NCI-H2196 (cell line): ENCODE results near the gene FAH.
A peak's percentile ranks its signal among the peaks of the same experiment; 100 is the strongest.
"Not testable (repeated sequence)": the region's sequence is repeated elsewhere in the genome, so short reads cannot be mapped to it uniquely, and the experiment has no call there.

Experiments used
- DNase-seq: peaks from one replicate; lab custom pipeline; 2025; ENCODE audit not compliant: unreplicated experiment; lab: John Stamatoyannopoulos, UW

Gene FAH

DNA sequence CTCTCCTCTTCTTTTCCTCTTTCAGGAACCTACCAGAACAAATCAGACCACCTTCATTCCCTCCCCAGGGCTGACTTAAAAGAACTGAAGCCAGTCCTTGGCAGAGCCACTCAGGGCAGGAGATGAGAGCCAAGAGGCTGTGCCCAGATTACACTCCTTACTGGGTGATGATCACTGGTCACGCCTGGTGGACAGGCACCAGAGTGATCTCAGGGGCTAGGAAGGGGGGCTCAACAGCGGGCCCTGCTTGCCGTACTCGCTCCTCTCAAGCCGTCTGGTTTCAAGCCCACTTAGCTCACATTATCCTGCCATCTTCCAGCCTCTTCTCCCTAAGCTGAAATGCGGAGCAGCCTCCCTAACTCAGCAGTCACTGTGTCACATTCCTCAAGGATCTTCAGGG, 1.7 kb upstream of the FAH start:
- no peak for DNase-seq

- no peak for DNase-seq
These were observed 1.2 kb upstream of the FAH start for GRCh38 chr15:80151576-80151975.

DNA sequence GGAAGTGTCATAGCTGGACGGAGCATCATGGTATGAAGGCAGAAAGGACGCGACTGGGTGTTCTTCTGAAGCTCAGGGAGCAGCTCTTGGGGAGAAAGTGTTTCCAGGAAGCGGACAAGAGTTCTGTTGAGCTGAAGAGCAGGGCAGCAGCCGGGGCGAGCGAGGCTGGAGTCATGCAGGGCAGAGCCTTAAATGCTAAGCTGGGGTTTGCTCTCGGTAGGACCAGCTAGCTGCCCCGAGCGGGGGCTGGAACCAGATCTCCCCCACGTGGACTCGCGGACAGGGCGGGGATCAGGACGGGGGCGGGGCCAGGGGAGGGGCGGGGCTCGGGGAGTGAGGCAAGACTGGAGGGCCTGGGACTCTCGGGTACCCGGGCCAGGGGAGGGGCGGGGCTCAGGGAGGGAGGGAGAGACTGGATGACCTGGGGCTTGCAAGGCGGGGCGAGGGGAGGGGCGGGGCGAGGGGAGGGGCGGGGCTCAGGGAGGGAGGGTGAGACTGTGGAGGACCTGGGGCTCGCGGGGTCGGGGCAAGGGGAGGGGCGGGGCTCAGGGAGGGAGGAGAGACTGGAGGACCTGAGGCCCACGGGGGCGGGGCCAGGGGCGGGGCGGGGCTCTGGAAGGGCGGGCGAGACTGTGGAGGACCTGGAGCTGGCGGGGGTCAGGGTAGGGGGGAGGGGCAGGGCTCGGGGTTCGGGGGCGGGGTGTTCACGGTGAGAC, 461 bp upstream of the FAH start:
- DNase-seq = peak; percentile 88

- DNase-seq = no peak
These were observed 1.1 kb downstream of the FAH start for GRCh38 chr15:80153900-80154299.

GRCh38 chr15:80154336-80154735, 1.5 kb downstream of the FAH start:
- no peak for DNase-seq

- no peak for DNase-seq
These were observed 2.2 kb downstream of the FAH start for GRCh38 chr15:80155001-80155377.

GRCh38 chr15:80155378-80156175, 2.8 kb downstream of the FAH start:
- not testable (repeated sequence) for DNase-seq

DNA sequence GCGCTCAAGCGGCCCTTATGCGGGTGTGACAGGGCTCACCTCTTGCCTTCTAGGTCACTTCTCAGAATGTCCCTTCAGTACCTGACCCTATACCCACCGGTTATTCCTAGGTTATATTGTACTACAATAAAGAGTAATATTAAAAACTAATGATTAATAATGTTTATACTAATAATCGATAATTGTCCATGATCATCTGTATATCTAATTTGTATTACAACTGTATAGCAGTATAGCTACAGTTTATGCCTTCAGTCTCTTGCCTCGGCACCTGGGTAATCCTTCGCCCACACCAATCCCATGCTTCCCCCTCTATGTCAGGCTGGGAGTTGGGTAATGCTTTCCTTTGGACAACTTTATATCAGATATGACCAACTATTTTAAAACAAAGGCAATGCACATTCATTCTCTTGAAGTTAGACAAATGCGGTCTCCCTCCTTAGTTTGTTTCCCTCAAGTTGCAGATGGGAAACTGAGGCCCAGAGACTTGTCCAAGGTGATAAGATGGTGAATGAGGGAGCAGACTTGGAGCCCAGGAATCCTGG, 3.4 kb downstream of the FAH start:
- DNase-seq = no peak

DNA sequence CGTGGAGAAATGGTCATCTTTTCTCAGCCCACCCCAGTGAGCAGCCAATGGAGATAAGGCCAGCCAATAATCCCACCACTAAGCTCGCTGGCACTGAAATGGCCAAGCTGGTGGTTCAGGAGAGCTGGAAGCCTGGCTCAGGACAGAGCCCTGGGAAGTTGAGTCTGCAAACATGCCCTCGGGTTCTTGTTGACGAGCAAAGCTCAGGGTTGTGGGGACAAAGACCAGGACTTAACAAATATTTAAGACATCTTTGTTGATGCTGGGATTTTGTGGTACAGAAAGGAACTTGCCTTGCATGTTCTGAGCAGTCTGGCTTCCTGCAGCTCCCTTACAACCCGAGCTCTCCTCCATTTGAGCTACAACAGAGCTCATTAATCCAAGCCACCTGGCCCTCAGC, 4.4 kb downstream of the FAH start:
- no peak for DNase-seq

- no peak for DNase-seq
These were observed 6.5 kb downstream of the FAH start for GRCh38 chr15:80159301-80159700.

DNA sequence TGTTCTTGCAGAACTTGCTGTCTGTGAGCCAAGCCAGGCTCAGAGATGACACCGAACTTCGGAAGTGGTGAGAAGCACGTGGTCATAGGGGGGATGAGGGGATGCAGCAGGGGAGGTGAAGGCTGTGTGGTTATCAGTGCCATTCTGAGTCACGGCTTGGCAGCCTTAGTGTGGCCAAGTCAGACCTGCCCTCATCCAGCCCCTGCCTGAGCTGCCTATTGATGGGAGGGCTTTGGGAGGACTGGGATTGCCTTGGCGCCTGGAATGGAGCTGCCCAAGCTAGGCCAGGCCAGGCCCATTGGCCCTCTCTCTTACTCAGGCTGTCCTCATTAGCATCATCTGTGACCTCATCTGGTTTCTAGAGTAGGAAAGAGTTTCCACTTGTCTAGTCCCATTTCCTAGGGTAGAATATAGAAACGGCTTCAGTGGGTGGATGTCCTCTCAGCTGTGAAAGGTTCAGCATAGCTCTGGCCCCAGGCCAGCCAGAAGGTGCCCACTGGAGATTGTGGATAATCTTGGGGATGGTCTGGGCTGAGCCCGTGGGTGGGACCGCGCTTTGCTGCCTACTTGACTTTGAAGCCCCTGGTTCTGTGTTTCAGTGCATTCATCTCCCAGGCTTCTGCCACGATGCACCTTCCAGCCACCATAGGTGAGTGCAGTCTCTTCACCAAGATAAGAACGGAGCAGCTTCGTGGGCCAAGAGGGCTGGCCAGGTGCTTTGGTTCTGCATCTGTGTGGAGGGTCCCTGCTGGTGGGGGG, 7.2 kb downstream of the FAH start:
- DNase-seq = no peak

DNA sequence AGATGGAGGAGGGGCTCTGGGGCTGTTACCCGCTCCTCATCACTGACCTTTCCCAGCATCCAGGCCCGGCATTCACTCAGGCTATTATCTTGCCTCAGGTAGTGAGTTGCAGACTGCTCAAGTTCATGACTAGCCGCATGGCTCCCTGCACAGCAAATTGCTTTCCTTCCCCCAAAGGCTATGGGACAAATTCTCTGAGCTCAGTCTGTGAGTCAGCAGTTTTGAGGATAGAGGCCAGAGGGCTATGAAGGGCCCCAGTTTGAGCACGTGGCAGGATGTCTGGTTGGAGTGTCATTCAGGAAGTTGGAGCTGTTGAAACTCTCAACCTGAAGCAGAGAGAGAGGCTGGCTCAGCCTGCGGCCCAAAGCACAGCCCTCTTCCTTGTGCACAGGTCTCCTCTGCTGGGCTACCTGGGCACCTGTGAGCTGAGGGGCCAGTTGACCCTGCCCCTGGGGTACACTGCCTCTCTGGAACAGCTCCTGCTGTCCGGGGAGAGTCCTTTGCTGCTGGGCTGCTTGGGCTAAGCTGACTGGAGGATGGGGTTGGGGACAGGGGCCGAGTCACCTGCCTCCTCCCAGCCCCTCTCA, 7.9 kb downstream of the FAH start:
- no peak for DNase-seq

DNA sequence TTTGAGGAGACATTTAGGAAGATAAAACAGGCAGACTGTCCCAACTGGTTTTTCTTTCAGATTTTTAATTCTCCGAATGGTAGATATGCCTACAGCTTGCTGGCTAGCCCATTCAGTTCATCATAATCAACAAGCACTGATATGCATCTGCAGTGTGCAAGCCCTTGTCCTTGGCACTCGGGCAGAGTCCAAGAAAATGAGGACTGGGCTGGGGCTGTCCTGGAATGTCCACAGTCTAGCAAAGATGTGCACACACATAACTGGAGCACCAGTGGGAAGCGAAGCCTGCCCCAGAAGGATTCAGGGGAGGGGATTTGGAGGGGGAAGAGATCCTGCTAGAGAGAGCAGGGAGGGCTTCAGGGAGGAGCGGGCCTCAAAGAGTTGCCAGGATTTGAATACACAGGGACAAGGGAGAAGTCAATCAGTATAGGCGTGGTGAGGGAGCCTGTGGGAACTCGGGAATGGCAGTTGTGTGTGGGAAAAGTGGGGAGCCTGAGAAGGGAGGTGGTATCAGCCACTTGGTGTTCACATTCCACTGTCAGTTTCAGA, 8.7 kb downstream of the FAH start:
- DNase-seq = no peak

DNA sequence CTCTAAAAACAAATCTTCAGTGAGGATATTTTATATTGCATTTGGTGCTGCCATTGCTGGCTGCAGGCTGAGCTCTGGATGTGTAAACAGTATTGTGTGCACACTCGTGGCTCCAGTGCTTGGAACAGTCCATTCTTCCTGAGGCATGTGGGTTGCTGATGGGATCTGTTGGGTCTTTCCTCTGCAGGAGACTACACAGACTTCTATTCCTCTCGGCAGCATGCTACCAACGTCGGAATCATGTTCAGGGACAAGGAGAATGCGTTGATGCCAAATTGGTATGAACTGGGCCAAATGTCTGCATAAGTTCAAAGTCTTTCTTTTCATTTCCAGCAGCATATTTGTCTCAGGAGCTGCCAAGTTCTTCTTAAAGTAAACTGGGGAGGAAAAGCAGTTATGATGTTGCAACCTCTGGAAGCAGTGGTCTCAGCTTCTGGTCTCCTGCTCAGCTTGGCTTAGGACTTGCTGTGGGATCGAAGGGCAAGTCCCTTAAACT, 9.3 kb downstream of the FAH start:
- no peak for DNase-seq

- DNase-seq = no peak
These were observed 10.4 kb downstream of the FAH start for GRCh38 chr15:80163217-80163616.

DNA sequence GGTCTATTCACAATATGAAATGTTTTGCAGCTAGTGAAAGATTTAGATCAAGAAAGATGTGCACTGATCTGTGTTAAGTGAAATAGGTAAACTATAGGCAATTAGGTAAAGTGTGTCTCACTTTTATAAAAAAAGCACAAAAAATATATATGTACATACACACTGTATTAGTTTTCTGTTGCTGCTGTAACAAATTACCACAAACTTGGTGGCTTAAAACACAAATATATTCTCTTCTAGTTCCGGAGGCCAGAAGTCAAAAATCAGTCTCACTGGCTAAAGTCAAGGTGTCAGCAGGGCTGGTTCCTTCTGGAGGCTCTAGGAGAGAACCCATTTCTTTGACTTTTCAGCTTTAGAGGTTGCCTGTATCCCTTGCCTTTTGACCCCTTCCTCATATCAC, 11.1 kb downstream of the FAH start:
- no peak for DNase-seq

GRCh38 chr15:80167936-80168335, 15.1 kb downstream of the FAH start:
- DNase-seq = no peak

GRCh38 chr15:80168421-80168820, 15.6 kb downstream of the FAH start:
- no peak for DNase-seq

DNA sequence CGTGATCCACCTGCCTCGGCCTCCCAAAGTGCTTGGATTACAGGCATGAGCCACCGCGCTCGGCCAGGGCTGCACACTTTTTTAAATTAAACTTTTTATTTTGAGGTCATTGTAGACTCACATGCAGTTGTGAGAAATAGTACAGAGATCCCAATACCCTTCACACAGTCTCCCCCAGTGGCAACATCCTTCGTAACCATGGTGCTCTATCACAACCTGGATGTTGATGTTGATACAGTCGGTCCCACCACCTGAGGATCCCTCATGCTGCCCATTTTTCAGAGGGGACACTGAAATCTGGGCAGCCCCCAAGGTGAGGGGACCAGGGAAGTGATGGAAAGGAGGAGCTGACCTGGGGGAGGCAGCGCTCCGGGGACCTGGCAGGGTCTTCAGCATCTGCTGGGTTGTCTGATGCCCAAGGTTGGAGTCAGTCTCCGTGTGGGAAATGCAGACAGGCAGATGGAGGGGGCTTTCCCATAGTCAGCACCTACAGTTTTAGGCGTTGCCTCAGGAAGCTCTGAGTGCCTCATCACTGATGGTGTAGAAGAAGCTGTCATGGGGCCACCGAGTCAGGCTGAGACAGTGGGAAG, 17.1 kb downstream of the FAH start:
- no peak for DNase-seq

GRCh38 chr15:80170596-80170995, 17.8 kb downstream of the FAH start:
- no peak for DNase-seq
